NCI-H2081 treated with DMSO at 0.1 percent for 48 hours (cell line): ENCODE data around the gene KRTAP5-3.

Source experiments
- DNase-seq: peaks from one replicate; lab custom pipeline; 2025; lab: John Stamatoyannopoulos, UW

The KRTAP5-3 gene

DNA sequence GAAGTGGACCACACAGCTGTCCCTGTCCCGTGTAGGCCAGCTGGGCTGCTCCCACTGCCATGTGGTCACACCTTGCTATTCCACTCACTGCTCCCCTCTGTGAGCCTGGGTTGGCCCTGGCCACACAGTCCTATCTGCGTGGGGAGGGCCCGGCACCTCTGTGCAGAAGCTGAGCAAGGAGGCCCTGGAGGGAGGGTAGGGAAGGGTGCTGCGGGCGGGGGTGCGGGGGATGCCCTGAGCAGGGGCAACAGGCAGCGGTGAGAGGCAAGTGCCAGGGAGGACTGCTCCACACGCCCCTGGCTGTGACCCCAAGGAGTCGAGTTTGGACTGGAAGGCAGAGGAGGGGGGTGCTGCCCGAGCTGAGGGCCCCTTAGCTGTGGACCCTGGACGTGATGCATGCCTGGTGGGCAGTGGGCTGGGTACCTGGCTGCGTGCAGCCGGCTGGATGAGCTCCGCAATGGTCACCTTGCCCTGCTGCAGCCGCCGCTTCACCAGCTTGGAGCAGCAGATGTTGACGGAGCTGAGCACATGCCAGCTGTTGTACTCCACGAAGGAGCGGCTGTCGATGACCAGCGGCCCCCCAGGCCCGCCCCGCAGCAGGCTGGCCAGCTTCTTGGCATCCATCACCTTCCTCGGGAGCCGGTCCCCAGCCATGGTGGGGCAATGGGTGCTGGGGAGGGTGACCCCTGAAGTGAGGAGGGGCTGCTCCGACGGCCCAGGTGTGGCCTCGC is 42.9 kb downstream of the KRTAP5-3 start:
- no peak for DNase-seq

- no peak for DNase-seq
Observed at GRCh38 chr11:1564535-1565172, 43.6 kb downstream of the KRTAP5-3 start.

- DNase-seq: no peak
Observed at GRCh38 chr11:1563697-1564534, 44.3 kb downstream of the KRTAP5-3 start.

- no peak for DNase-seq
Observed at GRCh38 chr11:1563149-1563638, 45.1 kb downstream of the KRTAP5-3 start.

- DNase-seq: no peak
Observed at GRCh38 chr11:1562469-1563148, 45.7 kb downstream of the KRTAP5-3 start.

DNA sequence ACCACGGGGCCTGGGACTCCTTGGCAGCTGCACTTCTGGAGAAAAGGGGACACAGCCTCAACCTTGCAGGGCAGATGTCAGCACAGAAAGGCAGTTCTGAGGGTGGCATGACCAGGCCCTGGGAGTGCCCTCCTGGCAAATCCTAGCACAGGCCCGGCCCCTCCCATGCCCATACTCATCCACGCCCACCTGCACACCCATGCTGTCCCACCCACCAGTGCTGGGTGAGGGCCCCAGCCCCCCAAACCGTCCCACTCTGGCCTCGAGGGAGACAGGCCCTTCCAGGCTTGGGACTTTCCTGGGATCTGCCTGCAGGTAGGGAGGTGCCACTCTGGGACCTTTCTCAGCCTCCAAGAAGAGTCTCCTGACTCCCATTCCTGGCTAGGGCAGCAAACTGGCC is 46.3 kb downstream of the KRTAP5-3 start:
- no peak for DNase-seq

GRCh38 chr11:1561266-1561665 is 47.0 kb downstream of the KRTAP5-3 start:
- DNase-seq: no peak

GRCh38 chr11:1560649-1561251 is 47.5 kb downstream of the KRTAP5-3 start:
- DNase-seq: no peak

DNA sequence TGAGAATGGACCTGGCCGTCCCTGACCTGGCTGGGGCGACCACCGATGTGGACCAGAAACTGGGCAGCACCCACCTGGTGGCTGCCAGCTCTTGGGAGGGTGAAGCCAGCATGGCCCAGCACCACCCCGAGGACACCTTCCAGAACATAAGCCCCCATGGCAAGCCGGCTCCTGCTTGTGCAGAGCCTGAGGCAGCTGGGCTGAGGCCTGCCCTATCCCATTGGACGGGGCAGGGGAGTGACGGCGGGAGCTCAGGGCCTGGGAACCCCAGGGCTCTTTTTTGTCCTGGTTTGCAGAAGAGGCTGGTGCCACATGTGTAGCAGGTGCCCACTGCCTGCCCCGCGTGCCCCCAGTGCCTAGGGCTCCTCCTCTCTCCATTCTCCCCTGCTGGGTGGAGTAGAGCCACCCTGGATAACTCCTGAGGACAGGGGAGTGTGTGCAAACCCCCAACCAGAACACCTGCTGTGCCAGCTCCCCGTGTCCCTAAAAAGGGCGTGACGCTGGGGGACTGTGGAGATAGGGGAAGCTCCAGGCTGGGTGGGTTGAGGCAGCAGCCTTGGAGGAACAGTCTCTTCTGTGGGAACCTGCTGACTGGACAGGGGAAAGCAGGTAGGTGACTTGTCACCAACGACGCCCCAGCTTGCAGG is 48.1 kb downstream of the KRTAP5-3 start:
- no peak for DNase-seq

GRCh38 chr11:1559111-1559951 is 48.9 kb downstream of the KRTAP5-3 start:
- no peak for DNase-seq

GRCh38 chr11:1558775-1559110 is 49.5 kb downstream of the KRTAP5-3 start:
- no peak for DNase-seq

GRCh38 chr11:1557904-1558774 is 50.1 kb downstream of the KRTAP5-3 start:
- no peak for DNase-seq
